Measurements from ENCODE around the gene PPM1E. TPM values are rescaled to one million over a fixed set of nuclear protein-coding genes. Genes with fewer than 3 reads are reported as not detected.

PPM1E gene
- polyA plus RNA-seq = 31.9 and 39.5 TPM in 2 replicates
- polyA minus RNA-seq = 61.1 and 67.3 TPM in 2 replicates

DNA sequence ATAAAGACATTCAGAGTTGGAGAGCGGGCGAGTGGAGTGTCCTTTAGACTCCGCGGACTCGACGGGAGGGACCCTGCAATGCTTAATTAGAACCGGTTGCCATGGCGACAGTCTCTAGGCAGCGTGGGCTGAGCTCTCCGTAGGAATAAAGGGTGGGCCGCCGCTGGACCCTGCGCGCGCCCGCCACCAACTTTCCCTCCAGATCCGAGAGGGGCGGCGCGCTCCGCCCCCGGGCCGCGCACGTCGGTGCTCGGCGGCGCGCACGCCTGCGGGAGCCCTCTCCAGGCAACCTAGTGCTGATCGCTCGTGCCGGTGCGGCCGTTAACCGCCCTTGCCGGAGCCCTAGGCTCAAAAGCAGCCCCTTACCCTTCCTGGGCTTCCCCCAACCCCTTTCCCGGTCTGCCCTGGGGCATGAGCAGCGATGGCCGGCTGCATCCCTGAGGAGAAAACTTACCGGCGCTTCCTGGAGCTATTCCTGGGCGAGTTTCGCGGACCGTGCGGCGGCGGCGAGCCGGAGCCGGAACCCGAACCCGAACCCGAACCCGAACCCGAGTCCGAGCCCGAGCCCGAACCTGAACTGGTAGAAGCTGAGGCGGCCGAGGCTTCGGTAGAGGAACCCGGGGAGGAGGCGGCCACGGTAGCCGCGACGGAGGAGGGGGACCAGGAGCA, at the start of gene PPM1E:
PPM1E (plus strand) TSS at position 278 of the 669 bp plus-strand sequence.
- Histone ChIP-seq H3K27ac (ENCODE audit: low read length) (peak within 1 kb of the TSS; percentile 89), H3K36me3 (ENCODE audit: insufficient read depth, low read length) (no peaks in the 10 kb centered on the region), H3K79me2 (replicated peaks; ENCODE audit: insufficient read depth, low read length) (peaks cover 33% of the 10 kb centered on the region), H3K4me3 (ENCODE audit: low read length) (peak within 1 kb of the TSS; percentile 93), H3K9me2 (ENCODE audit: insufficient read depth, low read length) (no peaks in the 10 kb centered on the region), H3K9ac (ENCODE audit: low read length) (peak within 1 kb of the TSS; percentile 93), H3F3A (ENCODE audit: insufficient read depth, low read length, poor library complexity, severe bottlenecking) (peaks cover 3% of the 10 kb centered on the region), H2AFZ (ENCODE audit: low read depth, low read length) (peak within 1 kb of the TSS; percentile 99), H4K20me1 (ENCODE audit: insufficient read depth) (peaks cover 4% of the 10 kb centered on the region), H3K27me3 (ENCODE audit: insufficient read depth, low read depth, low read length) (no peaks in the 10 kb centered on the region), H3K4me2 (ENCODE audit: low read length) (peak within 1 kb of the TSS; percentile 99), H3K9me3 (ENCODE audit: low read length) (no peaks in the 10 kb centered on the region)
- TF ChIP-seq POLR2AphosphoS5 (IDR thresholded peaks at IDR 0.05) = peak; percentile 94
- TF ChIP-seq, protein P1, sequence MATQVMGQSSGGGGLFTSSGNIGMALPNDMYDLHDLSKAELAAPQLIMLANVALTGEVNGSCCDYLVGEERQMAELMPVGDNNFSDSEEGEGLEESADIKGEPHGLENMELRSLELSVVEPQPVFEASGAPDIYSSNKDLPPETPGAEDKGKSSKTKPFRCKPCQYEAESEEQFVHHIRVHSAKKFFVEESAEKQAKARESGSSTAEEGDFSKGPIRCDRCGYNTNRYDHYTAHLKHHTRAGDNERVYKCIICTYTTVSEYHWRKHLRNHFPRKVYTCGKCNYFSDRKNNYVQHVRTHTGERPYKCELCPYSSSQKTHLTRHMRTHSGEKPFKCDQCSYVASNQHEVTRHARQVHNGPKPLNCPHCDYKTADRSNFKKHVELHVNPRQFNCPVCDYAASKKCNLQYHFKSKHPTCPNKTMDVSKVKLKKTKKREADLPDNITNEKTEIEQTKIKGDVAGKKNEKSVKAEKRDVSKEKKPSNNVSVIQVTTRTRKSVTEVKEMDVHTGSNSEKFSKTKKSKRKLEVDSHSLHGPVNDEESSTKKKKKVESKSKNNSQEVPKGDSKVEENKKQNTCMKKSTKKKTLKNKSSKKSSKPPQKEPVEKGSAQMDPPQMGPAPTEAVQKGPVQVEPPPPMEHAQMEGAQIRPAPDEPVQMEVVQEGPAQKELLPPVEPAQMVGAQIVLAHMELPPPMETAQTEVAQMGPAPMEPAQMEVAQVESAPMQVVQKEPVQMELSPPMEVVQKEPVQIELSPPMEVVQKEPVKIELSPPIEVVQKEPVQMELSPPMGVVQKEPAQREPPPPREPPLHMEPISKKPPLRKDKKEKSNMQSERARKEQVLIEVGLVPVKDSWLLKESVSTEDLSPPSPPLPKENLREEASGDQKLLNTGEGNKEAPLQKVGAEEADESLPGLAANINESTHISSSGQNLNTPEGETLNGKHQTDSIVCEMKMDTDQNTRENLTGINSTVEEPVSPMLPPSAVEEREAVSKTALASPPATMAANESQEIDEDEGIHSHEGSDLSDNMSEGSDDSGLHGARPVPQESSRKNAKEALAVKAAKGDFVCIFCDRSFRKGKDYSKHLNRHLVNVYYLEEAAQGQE (IDR thresholded peaks at IDR 0.05; ENCODE audit: borderline replicate concordance) = peak; percentile 70
- TF ChIP-seq RAD21 (conservative IDR thresholded peaks at IDR 0.05) = no peak
- TF ChIP-seq, protein P2, sequence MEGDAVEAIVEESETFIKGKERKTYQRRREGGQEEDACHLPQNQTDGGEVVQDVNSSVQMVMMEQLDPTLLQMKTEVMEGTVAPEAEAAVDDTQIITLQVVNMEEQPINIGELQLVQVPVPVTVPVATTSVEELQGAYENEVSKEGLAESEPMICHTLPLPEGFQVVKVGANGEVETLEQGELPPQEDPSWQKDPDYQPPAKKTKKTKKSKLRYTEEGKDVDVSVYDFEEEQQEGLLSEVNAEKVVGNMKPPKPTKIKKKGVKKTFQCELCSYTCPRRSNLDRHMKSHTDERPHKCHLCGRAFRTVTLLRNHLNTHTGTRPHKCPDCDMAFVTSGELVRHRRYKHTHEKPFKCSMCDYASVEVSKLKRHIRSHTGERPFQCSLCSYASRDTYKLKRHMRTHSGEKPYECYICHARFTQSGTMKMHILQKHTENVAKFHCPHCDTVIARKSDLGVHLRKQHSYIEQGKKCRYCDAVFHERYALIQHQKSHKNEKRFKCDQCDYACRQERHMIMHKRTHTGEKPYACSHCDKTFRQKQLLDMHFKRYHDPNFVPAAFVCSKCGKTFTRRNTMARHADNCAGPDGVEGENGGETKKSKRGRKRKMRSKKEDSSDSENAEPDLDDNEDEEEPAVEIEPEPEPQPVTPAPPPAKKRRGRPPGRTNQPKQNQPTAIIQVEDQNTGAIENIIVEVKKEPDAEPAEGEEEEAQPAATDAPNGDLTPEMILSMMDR (IDR thresholded peaks at IDR 0.05; ENCODE audit: poor library complexity, severe bottlenecking) = peak; percentile 30
- TF ChIP-seq MXI1 (conservative IDR thresholded peaks at IDR 0.05; ENCODE audit: poor library complexity, severe bottlenecking) = peak; percentile 85
- TF ChIP-seq TAF1 (IDR thresholded peaks at IDR 0.05; ENCODE audit: low read depth) = peak; percentile 89
- TF ChIP-seq EZH2 (IDR thresholded peaks at IDR 0.05; ENCODE audit: borderline replicate concordance, insufficient read depth, low read length, poor library complexity, severe bottlenecking) = no peak
- TF ChIP-seq SMC3 (conservative IDR thresholded peaks at IDR 0.05; ENCODE audit: poor library complexity) = no peak
- TF ChIP-seq EP300 (conservative IDR thresholded peaks at IDR 0.05; ENCODE audit: poor library complexity, severe bottlenecking) = peak; percentile 44

DNA sequence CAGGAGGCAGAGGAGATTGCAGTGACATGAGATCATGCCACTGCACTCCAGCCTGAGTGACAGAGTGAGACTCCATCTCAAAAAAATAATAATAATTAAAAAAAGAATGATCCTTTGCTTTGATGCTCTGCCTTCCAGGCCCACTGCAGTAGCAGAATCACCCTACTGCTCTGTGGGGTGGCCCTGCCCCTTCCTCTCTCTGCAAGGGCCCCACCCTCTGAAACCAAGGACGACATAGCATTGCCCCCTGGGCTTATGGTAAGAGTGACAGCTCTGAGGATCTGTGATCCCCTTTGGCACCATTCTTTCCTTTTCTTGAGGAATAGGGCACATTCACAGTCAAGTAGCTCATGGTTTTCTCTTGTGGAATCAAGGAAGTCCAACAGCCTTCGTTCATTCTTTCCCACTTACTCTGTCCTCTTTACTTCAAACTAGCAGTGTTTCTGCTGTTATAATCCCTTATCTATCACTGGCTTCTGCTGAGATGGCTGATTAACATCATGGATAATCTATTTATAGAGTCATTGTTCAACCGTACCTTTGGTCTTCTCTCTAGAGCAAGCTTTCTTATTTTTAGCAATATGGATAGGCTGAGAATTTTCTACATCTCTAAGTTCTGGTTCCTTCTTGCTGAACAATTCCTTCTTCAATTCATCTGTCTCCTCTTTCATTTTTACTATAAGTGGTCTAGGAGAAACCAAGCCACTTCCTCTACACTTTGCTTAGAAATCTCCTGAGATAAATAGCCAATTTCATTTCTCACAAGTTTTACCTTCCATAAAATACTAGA, 49.1 kb upstream of the PPM1E start:
- Histone ChIP-seq H3K36me3 (ENCODE audit: insufficient read depth, low read length) (no peaks in the 10 kb centered on the region), H3K27me3 (ENCODE audit: insufficient read depth, low read depth, low read length) (no peaks in the 10 kb centered on the region), H3K79me2 (replicated peaks; ENCODE audit: insufficient read depth, low read length) (no peaks in the 10 kb centered on the region), H3K9me2 (ENCODE audit: insufficient read depth, low read length) (no peaks in the 10 kb centered on the region), H3K27ac (ENCODE audit: low read length) (no peak overlapping the region), H3K4me3 (ENCODE audit: low read length) (no peak overlapping the region), H2AFZ (ENCODE audit: low read depth, low read length) (no peak overlapping the region), H4K20me1 (ENCODE audit: insufficient read depth) (no peaks in the 10 kb centered on the region), H3K9ac (ENCODE audit: low read length) (no peak overlapping the region), H3K4me2 (ENCODE audit: low read length) (no peak overlapping the region), H3F3A (ENCODE audit: insufficient read depth, low read length, poor library complexity, severe bottlenecking) (no peaks in the 10 kb centered on the region), H3K9me3 (ENCODE audit: low read length) (no peaks in the 10 kb centered on the region)
- no peak for TF ChIP-seq EP300 (conservative IDR thresholded peaks at IDR 0.05; ENCODE audit: poor library complexity, severe bottlenecking)
- no peak for TF ChIP-seq MXI1 (conservative IDR thresholded peaks at IDR 0.05; ENCODE audit: poor library complexity, severe bottlenecking)
- no peak for TF ChIP-seq POLR2AphosphoS5 (IDR thresholded peaks at IDR 0.05)
- TF ChIP-seq, protein P1 (IDR thresholded peaks at IDR 0.05; ENCODE audit: borderline replicate concordance) = no peak
- TF ChIP-seq TAF1 (IDR thresholded peaks at IDR 0.05; ENCODE audit: low read depth) = no peak
- TF ChIP-seq RAD21 (conservative IDR thresholded peaks at IDR 0.05) = no peak
- TF ChIP-seq, protein P2 (IDR thresholded peaks at IDR 0.05; ENCODE audit: poor library complexity, severe bottlenecking) = no peak
- TF ChIP-seq SMC3 (conservative IDR thresholded peaks at IDR 0.05; ENCODE audit: poor library complexity) = no peak
- TF ChIP-seq EZH2 (IDR thresholded peaks at IDR 0.05; ENCODE audit: borderline replicate concordance, insufficient read depth, low read length, poor library complexity, severe bottlenecking) = no peak
